HG02763 (cell line): ENCODE results near the gene SPOCK1.
"Not testable (repeated sequence)": the region's sequence is repeated elsewhere in the genome, so short reads cannot be mapped to it uniquely, and the experiment has no call there.

Experiments used
- ATAC-seq: cut with Tn5 transposase; IDR thresholded peaks from one replicate; pipeline ENCODE4 v1.9.1; 2021; ENCODE audit warnings: mild to moderate bottlenecking, moderate library complexity; ENCODE audit not compliant: unreplicated experiment

SPOCK1 gene

GRCh38 chr5:137269946-137270345 is 229.2 kb downstream of the SPOCK1 start:
- no peak for ATAC-seq

GRCh38 chr5:137269274-137269673 is 229.9 kb downstream of the SPOCK1 start:
- no peak for ATAC-seq

GRCh38 chr5:137268646-137269045 is 230.5 kb downstream of the SPOCK1 start:
- no peak for ATAC-seq

- ATAC-seq: no peak
These were observed 232.9 kb downstream of the SPOCK1 start for GRCh38 chr5:137266186-137266585.

GRCh38 chr5:137265457-137265856 is 233.7 kb downstream of the SPOCK1 start:
- ATAC-seq: no peak

- ATAC-seq: no peak
These were observed 234.6 kb downstream of the SPOCK1 start for GRCh38 chr5:137264573-137264972.

- no peak for ATAC-seq
These were observed 235.1 kb downstream of the SPOCK1 start for GRCh38 chr5:137264041-137264440.

GRCh38 chr5:137263371-137264005 is 235.6 kb downstream of the SPOCK1 start:
- no peak for ATAC-seq

- ATAC-seq: no peak
These were observed 236.3 kb downstream of the SPOCK1 start for GRCh38 chr5:137262818-137263217.

GRCh38 chr5:137260820-137261695 is 238.1 kb downstream of the SPOCK1 start:
- ATAC-seq: no peak

GRCh38 chr5:137259115-137259514 is 240.0 kb downstream of the SPOCK1 start:
- not testable (repeated sequence) for ATAC-seq

GRCh38 chr5:137254119-137255090 is 244.7 kb downstream of the SPOCK1 start:
- ATAC-seq: no peak

GRCh38 chr5:137252512-137252911 is 246.6 kb downstream of the SPOCK1 start:
- no peak for ATAC-seq

GRCh38 chr5:137250421-137250820 is 248.7 kb downstream of the SPOCK1 start:
- no peak for ATAC-seq

- ATAC-seq: no peak
These were observed 250.6 kb downstream of the SPOCK1 start for GRCh38 chr5:137248527-137248926.

- no peak for ATAC-seq
These were observed 253.7 kb downstream of the SPOCK1 start for GRCh38 chr5:137245438-137245837.

- no peak for ATAC-seq
These were observed 258.8 kb downstream of the SPOCK1 start for GRCh38 chr5:137240285-137240684.

- ATAC-seq: no peak
These were observed 262.1 kb downstream of the SPOCK1 start for GRCh38 chr5:137236849-137237507.

GRCh38 chr5:137236252-137236651 is 262.9 kb downstream of the SPOCK1 start:
- ATAC-seq: no peak
